ENCODE measurements around the gene CCDC32. TPM values are rescaled to one million over a fixed set of nuclear protein-coding genes. Genes with fewer than 3 reads are reported as not detected.

The CCDC32 gene
- total and polyA plus RNA-seq, 10 donors: 27.3 to 64.1 (median 44.9) TPM

- H3K9me3 ChIP-seq: no peaks in the 10 kb centered on the region
- WGBS, 5 donors: 76 to 100% (median 86%) methylated on average over 1 of the region's 1 CpG
- DNase-seq: no peak
- intact Hi-C loops (cut with DNase I; ENCODE audit: low total_unique reads): no loop called here
- H3K27me3 ChIP-seq (replicated peaks in 1 of 7): no peaks in the 10 kb centered on the region
- peaks cover 0 to 39% (median 6%) of the 10 kb centered on the region in 6 donors for H3K36me3 ChIP-seq
- H3K4me1 ChIP-seq: peaks cover 4 to 57% (median 23%) of the 10 kb centered on the region in 6 donors
- no peak overlapping the region for H3K27ac ChIP-seq
- no peak overlapping the region for H3K4me3 ChIP-seq
- TF ChIP-seq CTCF (IDR thresholded peaks at IDR 0.05 in 8 of 11, conservative IDR thresholded peaks at IDR 0.05 in 3 of 11) (no peak), POLR2A (IDR thresholded peaks at IDR 0.05) (no peak), POLR2AphosphoS5 (IDR thresholded peaks at IDR 0.05) (no peak)
These were observed 19.4 kb downstream of the CCDC32 start for GRCh38 chr15:40545457-40545856.

GRCh38 chr15:40543631-40544294 lies 21.1 kb downstream of the CCDC32 start:
- Histone ChIP-seq H3K9me3 (no peaks in the 10 kb centered on the region), H3K4me3 (no peak overlapping the region), H3K36me3 (peaks cover 0 to 38% (median 5%) of the 10 kb centered on the region in 6 donors), H3K4me1 (peaks cover 0 to 40% (median 12%) of the 10 kb centered on the region in 6 donors), H3K27me3 (replicated peaks in 1 of 7) (no peaks in the 10 kb centered on the region), H3K27ac (peak overlapping the region in 3 of 8 donors; percentile 25 to 47 (median 29))
- intact Hi-C loops (cut with DNase I; ENCODE audit: low total_unique reads): no loop called here
- 51 to 72% (median 60%) methylated on average over 5 of the region's 5 CpGs for WGBS, 5 donors
- DNase-seq: no peak
- TF ChIP-seq POLR2A (IDR thresholded peaks at IDR 0.05) (no peak), POLR2AphosphoS5 (IDR thresholded peaks at IDR 0.05) (peak in 1 of 3 donors; percentile 28), CTCF (IDR thresholded peaks at IDR 0.05 in 8 of 11, conservative IDR thresholded peaks at IDR 0.05 in 3 of 11) (no peak)

GRCh38 chr15:40543082-40543481 lies 21.8 kb downstream of the CCDC32 start:
- H3K9me3 ChIP-seq: no peaks in the 10 kb centered on the region
- H3K4me1 ChIP-seq: peaks cover 0 to 34% (median 12%) of the 10 kb centered on the region in 6 donors
- TF ChIP-seq POLR2AphosphoS5 (IDR thresholded peaks at IDR 0.05): no peak
- no peak for TF ChIP-seq CTCF (IDR thresholded peaks at IDR 0.05 in 8 of 11, conservative IDR thresholded peaks at IDR 0.05 in 3 of 11)
- no peaks in the 10 kb centered on the region for H3K27me3 ChIP-seq (replicated peaks in 1 of 7)
- 85 to 95% (median 92%) methylated on average over 3 of the region's 3 CpGs for WGBS, 5 donors
- intact Hi-C loops (cut with DNase I; ENCODE audit: low total_unique reads): no loop called here
- no peak for DNase-seq
- peaks cover 0 to 38% (median 5%) of the 10 kb centered on the region in 6 donors for H3K36me3 ChIP-seq
- H3K27ac ChIP-seq: peak overlapping the region in 3 of 8 donors; percentile 1 to 37 (median 25)
- H3K4me3 ChIP-seq: no peak overlapping the region

- H3K4me3 ChIP-seq: no peak overlapping the region
- intact Hi-C loops (cut with DNase I; ENCODE audit: low total_unique reads): no loop called here
- no peak overlapping the region for H3K27ac ChIP-seq
- no peak for DNase-seq
- peaks cover 0 to 13% (median 8%) of the 10 kb centered on the region in 6 donors for H3K4me1 ChIP-seq
- H3K36me3 ChIP-seq: peaks cover 0 to 50% (median 0%) of the 10 kb centered on the region in 6 donors
- WGBS, 5 donors: 89 to 93% (median 91%) methylated on average over 6 of the region's 6 CpGs
- H3K9me3 ChIP-seq: no peaks in the 10 kb centered on the region
- H3K27me3 ChIP-seq (replicated peaks in 1 of 7): no peaks in the 10 kb centered on the region
- no peak for TF ChIP-seq CTCF (IDR thresholded peaks at IDR 0.05 in 8 of 11, conservative IDR thresholded peaks at IDR 0.05 in 3 of 11)
- TF ChIP-seq POLR2A (IDR thresholded peaks at IDR 0.05): no peak
- TF ChIP-seq POLR2AphosphoS5 (IDR thresholded peaks at IDR 0.05): no peak
These were observed 25.9 kb downstream of the CCDC32 start for GRCh38 chr15:40538976-40539375.
